Myocyte (in vitro differentiated cells): ENCODE results near the gene ANXA6. TPM values are rescaled to one million over a fixed set of nuclear protein-coding genes. Genes with fewer than 3 reads are reported as not detected.

Source experiments
- DNase-seq: peaks from one replicate; pipeline ENCODE4 v3.0.0-alpha.2; 2012; ENCODE audit warnings: low read depth
- total RNA-seq: library from RNA; depleted of rRNA; stranded (reverse); fragments of >200 nt; gene quantifications from 2 replicates; pipeline ENCODE4 v1.2.3, GENCODE V29; 2014

ANXA6 gene
- total RNA-seq, 1 donor from 2014 or later: 661 TPM

- DNase-seq: no peak
Observed at GRCh38 chr5:151130922-151131891, 26.4 kb downstream of the ANXA6 start.

- no peak for DNase-seq
Observed at GRCh38 chr5:151130235-151130921, 27.2 kb downstream of the ANXA6 start.

DNA sequence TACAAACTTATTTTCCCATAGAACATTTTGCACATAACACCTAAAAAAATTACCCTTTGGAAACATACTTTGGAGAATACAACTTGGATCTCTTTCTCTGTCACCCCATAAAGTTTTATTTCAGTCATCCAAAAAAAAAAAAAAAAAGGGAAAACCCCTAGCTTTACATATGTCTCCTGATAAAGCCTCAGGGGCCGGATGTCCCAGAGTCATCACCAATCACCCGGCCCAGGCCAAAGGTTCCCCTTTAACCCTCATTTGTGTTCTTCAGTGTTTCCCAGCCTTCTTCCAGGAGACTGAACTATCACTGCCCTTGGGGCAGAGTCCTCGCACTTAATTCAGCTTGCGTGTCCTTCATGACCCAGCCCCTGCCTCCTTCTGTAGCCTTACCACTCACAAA is 28.8 kb downstream of the ANXA6 start:
- no peak for DNase-seq

GRCh38 chr5:151127926-151128325 is 29.7 kb downstream of the ANXA6 start:
- DNase-seq: no peak

DNA sequence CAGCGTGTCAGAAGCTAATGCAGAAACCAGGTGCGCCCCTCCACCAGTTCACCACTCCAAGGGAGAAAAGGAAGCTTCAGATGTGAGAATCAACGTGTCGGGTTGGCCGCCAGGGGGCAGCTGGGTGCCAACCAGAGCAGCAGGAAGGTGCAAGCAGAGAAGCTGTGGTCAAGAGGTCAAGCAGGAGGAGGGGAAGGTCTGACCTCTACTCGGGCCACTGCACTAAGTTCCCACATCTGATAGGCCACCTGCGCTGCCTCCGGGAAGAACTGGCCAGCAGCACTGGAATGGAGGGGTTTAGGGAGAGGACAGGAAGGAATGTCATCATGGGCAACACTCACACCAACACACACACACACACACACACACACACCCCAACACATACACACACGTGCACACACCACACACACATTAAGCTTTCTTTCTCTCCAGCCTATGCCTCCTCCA is 31.4 kb downstream of the ANXA6 start:
- peak; percentile 87 for DNase-seq

GRCh38 chr5:151125421-151125820 is 32.2 kb downstream of the ANXA6 start:
- DNase-seq: no peak

- DNase-seq: peak; percentile 91
Observed at GRCh38 chr5:151123897-151124751, 33.5 kb downstream of the ANXA6 start.

GRCh38 chr5:151122828-151123227 is 34.8 kb downstream of the ANXA6 start:
- DNase-seq: no peak

- no peak for DNase-seq
Observed at GRCh38 chr5:151121665-151122064, 35.9 kb downstream of the ANXA6 start.

GRCh38 chr5:151121095-151121494 is 36.5 kb downstream of the ANXA6 start:
- DNase-seq: no peak

DNA sequence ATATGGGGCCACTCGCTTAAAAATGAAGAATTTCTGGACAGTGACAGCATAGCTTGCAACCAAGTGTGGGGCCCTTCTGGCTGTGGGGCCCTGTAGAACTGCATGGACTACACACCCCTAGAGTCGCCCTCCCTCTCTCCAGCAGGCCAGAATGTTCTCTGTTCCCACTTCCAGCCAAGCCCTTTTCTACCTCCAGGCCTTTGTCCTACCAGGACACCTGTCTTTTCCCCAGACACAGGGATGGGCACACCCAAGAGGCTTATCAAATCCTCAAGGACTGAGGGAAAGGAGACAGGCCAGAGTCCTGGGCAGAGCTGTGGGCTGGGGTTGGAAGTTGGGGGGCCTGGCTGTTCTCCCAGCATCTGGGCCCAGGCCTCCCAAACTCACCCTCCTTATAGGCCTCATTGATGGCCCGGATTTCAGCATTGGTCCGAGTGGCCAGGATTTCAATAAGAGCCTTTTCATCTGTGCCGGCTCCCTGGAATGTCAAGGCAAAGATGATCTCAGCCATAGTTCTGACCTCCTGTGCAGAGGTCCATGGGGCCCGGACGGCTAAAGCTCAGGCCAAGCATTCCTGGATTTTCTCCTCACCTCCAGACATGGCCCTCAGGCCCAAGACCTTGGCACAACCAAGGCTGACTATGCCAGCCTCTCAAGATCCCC is 38.5 kb downstream of the ANXA6 start:
- no peak for DNase-seq

DNA sequence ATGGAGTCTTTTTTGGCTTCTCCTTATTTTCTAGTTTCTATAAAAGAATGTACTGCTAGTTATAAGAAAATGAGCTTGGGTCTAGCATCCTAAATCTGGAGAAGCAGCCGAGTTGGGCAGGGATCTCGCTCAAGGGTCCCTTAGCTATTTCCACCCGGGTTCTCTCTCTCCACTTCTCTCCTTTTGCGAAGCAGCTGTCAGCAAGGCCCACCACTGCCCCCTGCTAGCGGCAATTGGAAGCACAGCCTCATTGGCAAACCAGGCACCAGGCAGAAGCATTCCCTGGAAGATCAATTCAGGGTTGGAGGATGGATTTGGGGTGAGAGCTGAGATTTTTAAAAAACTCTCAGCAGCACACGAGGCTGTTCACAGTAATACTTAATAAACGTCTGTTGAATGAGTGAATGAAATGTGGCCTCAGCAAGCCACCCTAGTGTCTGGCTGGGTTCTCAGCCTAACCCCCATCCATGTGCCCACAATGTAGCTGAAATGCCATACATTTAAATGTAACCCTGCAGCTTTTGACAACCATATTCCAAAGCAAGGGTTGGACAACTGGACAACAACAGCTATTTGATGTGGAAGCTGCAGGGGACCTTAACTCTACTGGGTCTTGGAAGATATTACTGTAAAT is 42.2 kb downstream of the ANXA6 start:
- DNase-seq: peak; percentile 72

DNA sequence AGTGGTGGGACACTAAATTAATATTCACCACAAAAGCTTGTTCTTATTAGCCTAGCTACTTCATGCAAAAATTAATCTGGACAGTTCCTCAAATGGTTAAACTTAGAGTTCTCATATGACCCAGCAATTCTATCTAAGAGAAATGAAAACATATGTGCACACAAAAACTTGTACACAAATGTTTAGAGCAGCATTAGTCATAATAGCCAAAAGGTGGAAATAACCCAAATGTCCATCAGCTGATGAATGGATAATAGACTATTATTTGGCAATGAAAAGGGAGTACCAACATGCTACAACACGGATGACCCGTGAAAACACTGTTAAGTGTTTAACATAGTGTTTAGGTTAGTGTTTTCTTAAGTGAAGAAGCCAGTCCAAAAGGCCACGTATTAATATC is 43.9 kb downstream of the ANXA6 start:
- DNase-seq: no peak

DNA sequence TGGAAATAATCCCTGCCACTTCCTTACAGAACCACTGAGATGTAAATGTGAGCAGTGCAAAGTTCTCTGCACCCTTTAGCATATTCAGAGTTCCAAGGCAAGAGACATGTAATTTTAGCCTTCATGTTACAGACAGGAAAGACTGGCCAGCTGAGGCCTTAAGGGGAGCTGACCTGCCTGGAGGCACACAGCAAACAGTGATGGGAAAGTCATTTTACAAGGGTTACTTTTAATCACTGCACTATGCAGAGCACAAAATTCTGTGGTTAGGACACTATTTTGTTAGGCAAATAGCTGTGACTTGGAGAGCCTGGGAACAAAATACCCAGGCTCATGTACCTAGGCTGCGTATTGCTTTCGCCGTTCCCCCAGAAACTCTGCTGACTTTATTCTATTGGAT is 46.6 kb downstream of the ANXA6 start:
- no peak for DNase-seq

GRCh38 chr5:151110122-151110681 is 47.4 kb downstream of the ANXA6 start:
- DNase-seq: no peak

GRCh38 chr5:151108566-151108965 is 49.0 kb downstream of the ANXA6 start:
- DNase-seq: no peak

DNA sequence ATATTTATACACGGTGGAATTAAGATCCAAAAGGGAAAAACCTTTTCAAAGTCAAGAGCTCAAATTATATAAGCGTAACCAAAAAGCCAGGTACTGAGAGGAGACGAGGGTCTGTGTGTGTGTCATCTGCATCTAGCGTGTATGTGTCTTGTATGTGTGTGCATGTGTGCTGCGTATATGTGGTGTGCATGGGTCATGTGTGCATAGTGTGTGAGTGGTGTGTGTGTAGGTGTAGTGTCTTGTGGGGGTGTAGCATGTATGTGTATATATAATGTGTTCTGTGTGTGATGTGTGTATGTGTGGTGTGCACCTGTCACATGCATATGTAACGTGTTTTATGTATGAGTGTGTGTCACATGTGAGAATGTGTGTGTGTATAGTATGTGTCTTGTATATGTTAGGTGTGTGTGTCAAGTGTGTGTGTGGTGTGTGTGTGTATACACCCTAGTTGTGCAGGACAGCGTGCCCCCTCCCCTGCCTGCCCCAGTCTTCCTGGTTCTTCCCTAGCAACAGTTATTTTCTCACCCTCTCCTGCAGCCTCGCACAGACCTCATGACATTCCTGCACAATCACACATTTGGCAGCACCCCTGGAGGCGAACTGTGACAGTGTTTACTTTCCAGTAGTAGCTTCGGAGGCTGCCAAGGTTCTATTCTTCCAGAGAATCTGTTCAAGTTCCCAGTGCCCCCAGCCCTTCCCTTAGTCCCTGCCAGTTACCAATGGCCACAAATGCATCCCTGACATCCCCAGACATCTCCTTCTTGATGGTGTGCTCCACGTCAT is 49.6 kb downstream of the ANXA6 start:
- DNase-seq: no peak

DNA sequence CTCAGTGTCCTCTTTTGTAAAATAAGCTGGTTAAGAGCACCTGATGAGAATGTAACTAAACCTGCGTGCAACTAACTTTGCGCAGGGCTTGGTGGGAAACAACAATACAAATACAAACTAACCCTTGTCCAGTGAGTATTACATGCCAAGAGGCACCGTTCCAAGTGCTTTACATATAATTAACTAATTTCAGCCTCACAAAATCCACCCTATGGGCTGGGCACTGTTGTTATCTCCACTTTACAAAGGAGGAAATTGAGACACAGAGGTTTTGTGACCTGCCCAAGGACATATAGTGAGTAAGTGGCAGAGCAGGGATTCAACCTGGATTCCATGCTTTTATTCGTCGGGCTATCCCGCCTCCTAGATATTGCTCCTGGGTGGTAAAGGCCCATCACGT is 50.5 kb downstream of the ANXA6 start:
- DNase-seq: no peak

- no peak for DNase-seq
Observed at GRCh38 chr5:151106509-151106908, 51.1 kb downstream of the ANXA6 start.
